ENCODE measurements around the gene OR6Y1. TPM values are rescaled to one million over a fixed set of nuclear protein-coding genes. Genes with fewer than 3 reads are reported as not detected.

The OR6Y1 gene
- total and polyA plus RNA-seq, 4 donors, result not detected

- Histone ChIP-seq H3K9me3 (ENCODE audit: control insufficient read depth in 4 of 4, low read length in 3 of 4) (no peaks in the 10 kb centered on the region), H3K4me3 (ENCODE audit: low read depth in 1 of 3, low read length in 3 of 3) (no peak overlapping the region), H3K27me3 (ENCODE audit: control insufficient read depth in 4 of 4, insufficient read depth in 4 of 4, low read length in 3 of 4) (peaks cover 0 to 2% (median under 1%) of the 10 kb centered on the region in 4 donors), H3K36me3 (ENCODE audit: control insufficient read depth in 4 of 4, insufficient read depth in 3 of 4, low read depth in 1 of 4, low read length in 3 of 4) (no peaks in the 10 kb centered on the region), H3K27ac (ENCODE audit: low read depth in 1 of 2, low read length in 2 of 2) (no peak overlapping the region), H3K9ac (ENCODE audit: low read depth in 1 of 2, low read length in 2 of 2) (no peak overlapping the region), H3K4me1 (ENCODE audit: control insufficient read depth in 4 of 4, insufficient read depth in 4 of 4, low read length in 3 of 4) (no peaks in the 10 kb centered on the region)
- 67% methylated on average over 1 of the region's 1 CpG for WGBS
- no peak for DNase-seq (ENCODE audit: low spot score)
- TF ChIP-seq MAX (IDR thresholded peaks at IDR 0.05) (no peak), NR2F2 (IDR thresholded peaks at IDR 0.05) (no peak), REST (IDR thresholded peaks at IDR 0.05) (no peak), ATF3 (IDR thresholded peaks at IDR 0.05) (no peak), JUND (IDR thresholded peaks at IDR 0.05) (no peak), TAF1 (conservative IDR thresholded peaks at IDR 0.05) (no peak), GABPA (IDR thresholded peaks at IDR 0.05 in 1 of 2, conservative IDR thresholded peaks at IDR 0.05 in 1 of 2) (no peak), RXRA (IDR thresholded peaks at IDR 0.05) (no peak), HNF4A (conservative IDR thresholded peaks at IDR 0.05) (no peak), SP1 (IDR thresholded peaks at IDR 0.05) (no peak), ZBTB33 (IDR thresholded peaks at IDR 0.05) (no peak), CTCF (IDR thresholded peaks at IDR 0.05; ENCODE audit: low read depth, low read length, missing input control) (no peak), FOXA1 (IDR thresholded peaks at IDR 0.05) (no peak), HNF4G (IDR thresholded peaks at IDR 0.05) (no peak), FOXA2 (IDR thresholded peaks at IDR 0.05) (no peak), RAD21 (IDR thresholded peaks at IDR 0.05) (no peak), YY1 (IDR thresholded peaks at IDR 0.05) (no peak), EGR1 (IDR thresholded peaks at IDR 0.05; ENCODE audit: low read depth in 2 of 2) (no peak)
Observed at GRCh38 chr1:158552296-158552695, 1.9 kb downstream of the OR6Y1 start.

All from liver (tissue), 9 donors.